DOHH2 (cell line): Measurements from ENCODE around the gene PLEKHG5.
A peak's percentile ranks its signal among the peaks of the same experiment; 100 is the strongest.

Experiments
- H3F3A ChIP-seq: fragments of 200-600 bp; sonication (generic), shearing (Covaris generic); 2 replicates; pipeline ENCODE4 v1.6.0; 2016; ENCODE audit warnings: antibody characterized with exemption, mild to moderate bottlenecking; ENCODE audit not compliant: control insufficient read depth, insufficient read depth
- H3K27ac ChIP-seq: fragments of 200-600 bp; sonication (generic); 2 replicates; pipeline ENCODE4 v1.5.1; 2014; ENCODE audit warnings: low read depth, mild to moderate bottlenecking, low read length, moderate library complexity
- H3K27me3 ChIP-seq: fragments of 200-600 bp; sonication (generic); 2 replicates; pipeline ENCODE4 v1.6.1; 2014; ENCODE audit warnings: mild to moderate bottlenecking, low read length, mixed read lengths; ENCODE audit not compliant: control insufficient read depth
- H3K36me3 ChIP-seq: fragments of 200-600 bp; sonication (generic); 2 replicates; pipeline ENCODE4 v1.6.1; 2014; ENCODE audit warnings: mild to moderate bottlenecking, low read length, moderate library complexity, mixed read lengths; ENCODE audit not compliant: control insufficient read depth
- H3K4me1 ChIP-seq: fragments of 200-600 bp; sonication (generic); 2 replicates; pipeline ENCODE4 v1.6.1; 2014; ENCODE audit warnings: mild to moderate bottlenecking, low read length, mixed read lengths; ENCODE audit not compliant: control insufficient read depth
- H3K4me2 ChIP-seq: fragments of 200-600 bp; sonication (generic); 2 replicates; pipeline ENCODE4 v1.6.0; 2014; ENCODE audit warnings: mild to moderate bottlenecking, low read length, moderate library complexity
- H3K4me3 ChIP-seq: fragments of 200-600 bp; sonication (generic); 2 replicates; pipeline ENCODE4 v1.5.1; 2014; ENCODE audit warnings: mild to moderate bottlenecking, low read length, mixed read lengths
- H3K79me2 ChIP-seq: fragments of 200-600 bp; sonication (generic); 2 replicates; pipeline ENCODE4 v1.6.1; 2014; ENCODE audit warnings: mild to moderate bottlenecking, low read length, mixed read lengths; ENCODE audit not compliant: control insufficient read depth
- H3K9me2 ChIP-seq: fragments of 200-600 bp; sonication (generic); replicated peaks from 2 replicates; pipeline ENCODE4 v1.6.1; 2014; ENCODE audit warnings: mild to moderate bottlenecking, low read length, mixed read lengths; ENCODE audit not compliant: control insufficient read depth
- H3K9me3 ChIP-seq: fragments of 200-600 bp; sonication (generic); 2 replicates; pipeline ENCODE4 v1.6.1; 2014; ENCODE audit warnings: antibody characterized with exemption, low read length, mixed read lengths; ENCODE audit not compliant: control insufficient read depth, insufficient read depth
- H4K20me1 ChIP-seq: fragments of 200-600 bp; sonication (generic); 2 replicates; pipeline ENCODE4 v1.6.0; 2014; ENCODE audit warnings: low read depth, mild to moderate bottlenecking, antibody characterized with exemption, low read length, moderate library complexity; ENCODE audit not compliant: control insufficient read depth, insufficient read depth
- CTCF ChIP-seq: fragments of 200-600 bp; sonication (generic); IDR thresholded peaks from one replicate; pipeline ENCODE4 v1.5.1; 2014; ENCODE audit warnings: antibody characterized with exemption, mild to moderate bottlenecking, low read depth, low read length; ENCODE audit not compliant: poor library complexity, severe bottlenecking
- EZH2phosphoT487 ChIP-seq: fragments of 200-600 bp; sonication (generic); IDR thresholded peaks from 2 replicates; pipeline ENCODE4 v1.6.1; 2017; ENCODE audit warnings: borderline replicate concordance, mild to moderate bottlenecking, antibody characterized with exemption, low read length, moderate library complexity, mixed read lengths

The PLEKHG5 gene

GRCh38 chr1:6491480-6491962, at the start of gene PLEKHG5:
TSS of gene PLEKHG5 (minus strand) at chr1:6491667. CDS start at chr1:6477571, 14,096 bp downstream.
- H3K9me2 ChIP-seq, result no peaks in the 10 kb centered on the region
- peak within 1 kb of the TSS; percentile 45 for H3K27ac ChIP-seq
- H3F3A ChIP-seq, result peaks cover 10% of the 10 kb centered on the region
- H4K20me1 ChIP-seq, result no peaks in the 10 kb centered on the region
- peak within 1 kb of the TSS; percentile 85 for H3K4me3 ChIP-seq
- no peaks in the 10 kb centered on the region for H3K36me3 ChIP-seq
- peaks cover 10% of the 10 kb centered on the region for H3K4me1 ChIP-seq
- peak within 1 kb of the TSS; percentile 91 for H3K4me2 ChIP-seq
- no peaks in the 10 kb centered on the region for H3K79me2 ChIP-seq
- TF ChIP-seq CTCF (no peak), EZH2phosphoT487 (no peak)
- H3K27me3 ChIP-seq, result peaks cover 11% of the 10 kb centered on the region
- no peaks in the 10 kb centered on the region for H3K9me3 ChIP-seq

GRCh38 chr1:6538956-6539355, 47.5 kb upstream of the PLEKHG5 start:
- Histone ChIP-seq H3F3A (no peaks in the 10 kb centered on the region), H3K4me2 (no peak overlapping the region), H3K79me2 (peaks cover 13% of the 10 kb centered on the region), H3K9me3 (no peaks in the 10 kb centered on the region), H4K20me1 (no peaks in the 10 kb centered on the region), H3K27me3 (no peaks in the 10 kb centered on the region), H3K9me2 (no peaks in the 10 kb centered on the region), H3K36me3 (peaks cover 56% of the 10 kb centered on the region), H3K4me1 (no peaks in the 10 kb centered on the region), H3K4me3 (no peak overlapping the region), H3K27ac (no peak overlapping the region)
- TF ChIP-seq CTCF (no peak), EZH2phosphoT487 (no peak)

GRCh38 chr1:6536291-6536690, 44.8 kb upstream of the PLEKHG5 start:
- Histone ChIP-seq H3K27ac (no peak overlapping the region), H3K9me3 (no peaks in the 10 kb centered on the region), H3K9me2 (no peaks in the 10 kb centered on the region), H3K4me3 (no peak overlapping the region), H3K79me2 (peaks cover 13% of the 10 kb centered on the region), H3K4me1 (no peaks in the 10 kb centered on the region), H3K36me3 (peaks cover 67% of the 10 kb centered on the region), H4K20me1 (no peaks in the 10 kb centered on the region), H3K4me2 (no peak overlapping the region), H3K27me3 (no peaks in the 10 kb centered on the region), H3F3A (no peaks in the 10 kb centered on the region)
- TF ChIP-seq CTCF (no peak), EZH2phosphoT487 (no peak)

- H3K4me1 ChIP-seq, result no peaks in the 10 kb centered on the region
- H3K4me3 ChIP-seq, result no peak overlapping the region
- H3K36me3 ChIP-seq, result peaks cover 64% of the 10 kb centered on the region
- H3K9me3 ChIP-seq, result no peaks in the 10 kb centered on the region
- no peak overlapping the region for H3K27ac ChIP-seq
- H3K27me3 ChIP-seq, result no peaks in the 10 kb centered on the region
- H3F3A ChIP-seq, result no peaks in the 10 kb centered on the region
- H3K9me2 ChIP-seq, result no peaks in the 10 kb centered on the region
- no peaks in the 10 kb centered on the region for H4K20me1 ChIP-seq
- H3K4me2 ChIP-seq, result no peak overlapping the region
- peaks cover 13% of the 10 kb centered on the region for H3K79me2 ChIP-seq
- TF ChIP-seq EZH2phosphoT487 (no peak), CTCF (no peak)
These were observed 43.7 kb upstream of the PLEKHG5 start for GRCh38 chr1:6535214-6535613.
